ENCODE data around the gene FANK1.
"Not testable (repeated sequence)": the region's sequence is repeated elsewhere in the genome, so short reads cannot be mapped to it uniquely, and the experiment has no call there.

Gene FANK1

DNA sequence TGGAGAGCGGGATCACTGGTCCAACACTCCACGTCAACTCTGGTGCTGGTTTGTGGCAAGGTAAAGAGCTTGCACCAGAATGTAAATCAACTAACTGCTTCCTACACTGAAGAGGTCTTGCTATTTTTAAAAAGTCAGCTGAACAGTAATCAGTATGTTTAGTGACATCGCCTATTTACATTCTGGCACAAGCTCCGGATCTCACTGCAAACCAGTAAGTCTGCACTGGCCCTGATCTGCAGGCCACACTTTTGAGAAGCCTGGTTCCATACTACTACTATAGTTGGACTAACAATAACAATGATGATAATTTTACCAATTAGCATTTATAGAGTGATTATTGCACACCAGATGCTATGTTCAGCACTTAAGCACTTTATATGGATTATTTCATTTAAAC lies 6.9 kb upstream of the FANK1 start:
- not testable (repeated sequence) for DNase-seq (ENCODE audit: low spot score)

GRCh38 chr10:125892402-125892801 lies 4.0 kb upstream of the FANK1 start:
- DNase-seq (ENCODE audit: low spot score): peak; percentile 61

- DNase-seq (ENCODE audit: low spot score): not testable (repeated sequence)
These were observed 2.2 kb upstream of the FANK1 start for GRCh38 chr10:125894176-125894575.

DNA sequence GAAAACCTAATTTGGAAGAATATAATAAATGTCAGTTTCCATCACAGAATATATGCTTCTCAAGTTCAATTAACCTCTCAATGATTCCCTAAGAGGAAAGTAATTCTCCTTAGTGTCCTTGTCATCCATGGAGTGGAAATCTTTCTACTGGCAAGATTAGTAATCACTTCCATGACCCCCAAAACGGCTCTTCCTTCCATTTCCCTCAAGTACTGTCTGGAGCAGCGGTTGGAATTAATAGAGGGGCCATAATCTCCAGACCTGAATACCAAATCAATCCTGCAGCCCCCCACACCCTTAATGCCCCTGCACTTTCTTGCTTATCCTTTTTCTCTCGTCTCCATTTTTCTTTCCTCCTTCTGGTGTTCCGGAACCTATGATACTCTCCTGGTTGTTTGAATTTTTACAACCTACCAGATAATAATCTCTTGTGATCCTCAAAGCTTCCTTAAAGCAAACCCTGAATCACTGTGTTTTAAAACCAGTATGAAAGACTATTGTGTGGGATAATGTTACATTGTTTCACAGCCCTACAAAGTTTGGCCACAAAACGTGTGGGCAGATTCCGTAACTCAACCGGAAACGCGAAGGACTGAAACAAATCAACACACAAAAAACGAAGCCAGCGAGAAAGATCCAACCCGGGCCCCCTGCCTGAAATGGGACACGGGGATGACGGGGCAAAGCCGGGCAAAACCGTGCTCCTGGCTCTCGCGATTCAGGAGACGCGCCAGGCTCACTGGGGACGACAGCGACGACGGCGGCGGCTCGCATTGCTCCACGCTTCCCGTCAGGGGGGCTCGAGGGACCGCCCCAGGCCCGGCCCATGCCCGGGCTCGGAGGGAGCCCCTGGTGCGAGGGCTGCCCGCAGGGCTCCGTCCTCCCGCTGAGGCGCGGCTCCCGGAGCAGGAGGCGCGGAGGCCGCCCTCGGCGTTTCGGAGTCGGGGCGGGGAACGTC lies 955 bp upstream of the FANK1 start:
- DNase-seq (ENCODE audit: low spot score): peak; percentile 66

DNA sequence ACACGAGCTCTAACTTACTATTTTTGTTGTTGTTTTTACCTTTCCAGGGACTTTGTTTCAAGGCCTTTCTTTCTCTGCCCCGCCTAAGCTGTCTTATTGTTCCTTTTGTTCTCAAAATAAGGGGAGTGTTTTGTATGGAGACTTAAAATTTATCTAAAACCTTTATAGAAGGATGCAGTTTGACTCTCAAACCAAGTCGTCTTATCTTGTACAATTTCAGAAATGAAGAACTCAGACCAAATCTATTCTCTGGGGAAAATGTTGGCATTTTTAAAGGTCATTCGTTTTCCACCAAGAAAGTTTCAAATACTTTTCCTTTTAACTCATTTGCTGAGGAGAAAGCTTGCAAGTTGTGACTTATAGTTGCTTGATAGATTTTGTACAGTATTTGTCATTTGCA lies 953 bp downstream of the FANK1 start:
- not testable (repeated sequence) for DNase-seq (ENCODE audit: low spot score)

GRCh38 chr10:125900963-125901362 lies 4.6 kb downstream of the FANK1 start:
- peak; percentile 85 for DNase-seq (ENCODE audit: low spot score)

DNA sequence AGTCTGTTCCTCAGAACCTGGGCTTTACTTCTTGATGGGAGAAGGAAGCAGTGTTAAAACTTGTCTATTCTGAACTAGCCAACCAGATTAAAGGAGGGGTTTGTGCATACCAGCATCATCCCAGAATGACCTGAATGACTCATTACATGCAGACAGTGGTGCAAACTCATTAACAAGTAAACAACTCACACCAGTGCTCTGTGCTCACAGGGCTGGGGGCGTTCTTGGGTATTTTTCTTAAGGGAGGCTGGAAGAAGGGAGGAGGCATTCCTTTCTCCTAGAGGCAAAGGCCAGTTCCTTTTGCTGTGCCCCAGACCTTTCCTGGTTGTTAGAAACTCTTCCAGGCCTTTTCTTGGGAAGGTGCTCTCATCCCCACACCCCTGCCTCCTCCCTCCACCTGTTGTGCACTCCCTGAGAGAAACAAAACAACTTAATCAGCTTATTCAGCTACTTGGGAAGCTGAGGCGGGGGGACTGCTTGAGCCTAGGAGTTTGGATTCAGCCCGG lies 6.8 kb downstream of the FANK1 start:
- peak; percentile 73 for DNase-seq (ENCODE audit: low spot score)

- not testable (repeated sequence) for DNase-seq (ENCODE audit: low spot score)
These were observed 9.0 kb downstream of the FANK1 start for GRCh38 chr10:125905069-125905994.

DNA sequence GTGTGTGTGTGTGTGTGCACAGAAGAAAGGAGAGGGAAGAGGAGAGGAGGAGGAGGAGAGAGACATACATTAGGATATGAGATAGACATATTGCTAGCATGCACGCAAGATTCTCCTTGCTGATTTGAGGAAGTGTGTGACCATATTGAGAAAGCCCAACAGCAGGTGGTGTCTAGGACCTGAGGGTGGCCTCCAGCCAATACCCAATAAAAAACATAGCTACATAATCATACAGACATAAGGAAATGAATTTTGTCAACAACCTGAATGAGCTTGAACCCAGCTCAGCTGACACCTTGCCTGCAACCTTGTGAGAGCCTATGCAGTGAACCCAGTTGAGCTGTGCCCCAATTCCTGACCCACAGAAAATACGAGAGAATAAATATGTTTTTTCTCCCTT lies 11.2 kb downstream of the FANK1 start:
- DNase-seq (ENCODE audit: low spot score): not testable (repeated sequence)

DNA sequence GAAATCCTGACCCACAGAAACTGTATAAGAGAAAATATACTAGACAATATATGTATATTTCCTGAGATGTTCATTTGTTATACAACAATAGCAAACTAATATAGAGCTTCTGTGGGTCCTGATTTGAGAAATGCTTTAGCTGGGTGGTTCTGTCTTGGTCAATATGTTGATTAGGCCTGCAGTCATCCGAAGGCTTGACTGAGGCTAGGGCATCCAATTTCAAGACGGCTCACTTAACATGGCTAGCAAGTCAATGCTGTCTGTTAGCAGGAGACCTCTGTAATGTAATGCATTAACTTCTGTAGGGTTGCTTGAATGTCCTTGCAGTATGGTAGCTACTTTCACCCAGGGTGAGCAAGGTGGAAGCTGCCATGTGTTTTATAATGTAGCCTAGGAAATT lies 12.4 kb downstream of the FANK1 start:
- not testable (repeated sequence) for DNase-seq (ENCODE audit: low spot score)

- DNase-seq (ENCODE audit: low spot score): not testable (repeated sequence)
These were observed 13.1 kb downstream of the FANK1 start for GRCh38 chr10:125909491-125909890.

DNA sequence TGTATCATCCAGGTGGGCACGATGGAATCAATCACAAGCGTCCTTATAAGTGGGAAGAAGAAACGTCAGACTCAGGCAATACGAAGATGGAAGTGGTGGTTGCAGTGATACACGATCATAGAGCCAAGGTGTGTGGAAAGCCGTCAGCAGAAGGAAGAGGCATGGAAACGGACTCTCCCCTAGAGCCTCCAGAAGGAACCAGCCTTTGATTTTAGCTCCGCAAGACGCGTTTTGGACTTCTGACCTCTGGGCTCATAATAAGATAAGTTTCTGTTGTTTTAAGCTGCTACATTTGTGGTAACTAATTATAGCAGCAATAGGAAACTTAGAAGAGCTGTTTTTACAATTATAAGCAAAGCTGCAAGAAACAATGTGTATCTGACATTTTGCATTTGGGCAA lies 14.8 kb downstream of the FANK1 start:
- DNase-seq (ENCODE audit: low spot score): no peak

GRCh38 chr10:125911990-125912389 lies 15.6 kb downstream of the FANK1 start:
- DNase-seq (ENCODE audit: low spot score): no peak

GRCh38 chr10:125913277-125913676 lies 16.9 kb downstream of the FANK1 start:
- DNase-seq (ENCODE audit: low spot score): not testable (repeated sequence)

- peak; percentile 32 for DNase-seq (ENCODE audit: low spot score)
These were observed 20.6 kb downstream of the FANK1 start for GRCh38 chr10:125916977-125917376.

GRCh38 chr10:125917704-125918361 lies 21.5 kb downstream of the FANK1 start:
- not testable (repeated sequence) for DNase-seq (ENCODE audit: low spot score)

DNA sequence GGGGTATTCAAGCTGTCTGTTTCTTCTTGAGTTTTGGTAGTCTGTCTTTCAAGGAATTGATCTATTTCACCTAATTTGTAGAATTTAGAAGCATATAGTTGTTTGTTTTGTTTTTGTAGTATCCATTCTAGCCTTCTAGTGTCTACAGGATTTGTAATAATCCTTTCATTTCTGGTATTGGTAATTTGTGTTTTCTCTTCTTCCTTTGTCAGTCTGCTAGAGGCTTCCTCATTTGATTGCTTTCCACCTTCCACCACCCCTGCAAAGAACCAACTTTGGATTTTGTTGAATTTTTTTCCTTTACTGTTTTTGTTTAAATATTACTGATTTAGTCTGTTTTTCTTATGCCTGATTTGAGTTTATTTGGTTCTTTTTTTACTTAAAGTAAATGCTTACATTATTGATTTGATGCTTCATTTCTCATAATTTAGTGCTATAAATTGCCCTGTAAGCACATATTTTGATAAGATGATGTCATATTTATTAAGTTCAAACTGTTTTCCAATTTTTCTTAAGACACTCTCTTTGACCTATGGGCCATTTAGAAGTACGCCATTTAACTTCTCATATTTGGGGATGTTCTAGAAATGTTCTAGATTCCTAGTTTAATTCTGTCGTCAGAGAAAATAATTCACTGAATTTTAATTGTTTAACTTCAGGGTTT lies 25.4 kb downstream of the FANK1 start:
- DNase-seq (ENCODE audit: low spot score): not testable (repeated sequence)

DNA sequence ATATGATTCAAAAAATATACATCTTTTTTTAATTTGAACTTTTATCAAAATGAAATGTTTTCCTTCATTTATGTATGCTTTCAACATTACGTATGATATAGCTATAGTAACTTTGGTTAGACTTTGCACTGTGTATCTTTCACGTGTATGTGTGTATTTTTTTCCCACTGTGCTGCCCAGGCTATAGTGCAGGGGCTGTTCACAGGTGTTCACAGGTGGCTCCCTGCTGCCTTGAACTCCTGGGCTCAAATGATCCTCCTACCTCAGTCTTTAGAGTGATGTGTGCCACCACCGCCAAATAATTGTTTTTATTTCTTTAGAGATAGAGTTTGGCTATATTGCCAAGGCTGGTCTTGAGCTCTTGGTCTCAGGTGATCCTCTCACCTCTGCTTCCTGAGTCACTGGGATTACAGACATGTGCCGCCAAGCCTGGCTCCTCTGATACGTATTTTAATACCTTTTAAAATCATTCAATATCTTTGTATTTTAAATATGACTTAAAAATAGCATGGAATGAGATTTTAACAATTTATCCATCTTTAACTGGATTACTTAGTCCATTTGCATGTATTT lies 29.0 kb downstream of the FANK1 start:
- DNase-seq (ENCODE audit: low spot score): no peak

- DNase-seq (ENCODE audit: low spot score): no peak
These were observed 29.9 kb downstream of the FANK1 start for GRCh38 chr10:125926247-125926646.

GRCh38 chr10:125927265-125927664 lies 30.9 kb downstream of the FANK1 start:
- not testable (repeated sequence) for DNase-seq (ENCODE audit: low spot score)

Measured in kidney tubule cell (primary cell).